ENCODE measurements around the gene KRT84.

DNA sequence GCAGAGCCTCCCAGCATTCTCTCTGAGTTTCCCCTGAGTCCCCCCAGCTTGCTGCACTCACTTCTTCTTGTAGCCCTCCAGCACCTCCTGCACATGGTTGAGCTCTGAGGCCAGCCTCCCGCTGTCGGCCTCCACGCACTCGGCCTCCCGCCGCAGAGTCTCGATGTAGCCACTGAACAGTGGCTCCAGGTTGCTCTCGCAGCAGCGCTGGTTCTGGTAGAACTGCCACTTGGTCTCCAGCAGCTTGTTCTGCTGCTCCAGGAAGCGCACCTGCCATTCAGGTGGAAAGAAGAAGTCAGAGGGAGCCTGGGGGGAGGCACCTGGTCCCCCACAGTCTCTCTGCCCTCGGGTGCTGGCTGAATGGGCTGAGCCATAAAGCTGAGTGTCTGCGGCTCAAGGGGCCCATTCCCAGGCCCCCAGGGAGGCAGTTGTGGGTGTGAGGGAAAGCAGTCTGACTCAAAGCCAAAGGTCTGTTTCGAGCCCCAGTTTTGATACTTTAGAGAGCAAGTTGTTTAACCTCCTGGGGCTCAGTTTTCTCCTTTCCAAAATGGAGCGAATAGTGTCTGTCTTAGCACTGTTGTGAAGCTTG lies 20.5 kb downstream of the KRT84 start:
- TF ChIP-seq, protein P1, sequence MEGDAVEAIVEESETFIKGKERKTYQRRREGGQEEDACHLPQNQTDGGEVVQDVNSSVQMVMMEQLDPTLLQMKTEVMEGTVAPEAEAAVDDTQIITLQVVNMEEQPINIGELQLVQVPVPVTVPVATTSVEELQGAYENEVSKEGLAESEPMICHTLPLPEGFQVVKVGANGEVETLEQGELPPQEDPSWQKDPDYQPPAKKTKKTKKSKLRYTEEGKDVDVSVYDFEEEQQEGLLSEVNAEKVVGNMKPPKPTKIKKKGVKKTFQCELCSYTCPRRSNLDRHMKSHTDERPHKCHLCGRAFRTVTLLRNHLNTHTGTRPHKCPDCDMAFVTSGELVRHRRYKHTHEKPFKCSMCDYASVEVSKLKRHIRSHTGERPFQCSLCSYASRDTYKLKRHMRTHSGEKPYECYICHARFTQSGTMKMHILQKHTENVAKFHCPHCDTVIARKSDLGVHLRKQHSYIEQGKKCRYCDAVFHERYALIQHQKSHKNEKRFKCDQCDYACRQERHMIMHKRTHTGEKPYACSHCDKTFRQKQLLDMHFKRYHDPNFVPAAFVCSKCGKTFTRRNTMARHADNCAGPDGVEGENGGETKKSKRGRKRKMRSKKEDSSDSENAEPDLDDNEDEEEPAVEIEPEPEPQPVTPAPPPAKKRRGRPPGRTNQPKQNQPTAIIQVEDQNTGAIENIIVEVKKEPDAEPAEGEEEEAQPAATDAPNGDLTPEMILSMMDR (conservative IDR thresholded peaks at IDR 0.05; ENCODE audit: low read length) = no peak
- TF ChIP-seq EZH2phosphoT487 (IDR thresholded peaks at IDR 0.05; ENCODE audit: borderline replicate concordance, low read depth, low read length) = no peak
